ENCODE results near the gene RAPGEF5. TPM values are rescaled to one million over a fixed set of nuclear protein-coding genes. Genes with fewer than 3 reads are reported as not detected.

Gene RAPGEF5
- polyA plus RNA-seq, 2 donors = 6.6 to 6.7 TPM

DNA sequence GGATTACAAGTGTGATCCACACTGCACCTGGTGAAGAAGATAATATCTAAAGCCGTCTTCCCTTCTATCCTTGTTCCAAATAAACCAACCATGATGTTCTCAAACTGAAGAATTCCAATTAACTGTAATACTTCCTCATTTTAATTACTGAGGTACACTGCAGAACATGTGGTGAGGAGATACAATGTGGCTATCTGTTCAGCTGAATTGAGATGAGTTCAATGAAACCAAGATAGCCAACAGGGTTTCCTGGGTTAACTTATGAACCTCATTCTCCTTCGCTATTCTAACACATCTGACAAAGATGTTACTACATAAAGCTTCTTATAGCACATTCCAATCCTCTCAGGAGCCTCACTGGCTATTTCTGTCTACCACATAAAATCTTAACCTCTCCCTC lies 75.5 kb downstream of the RAPGEF5 start:
- peaks cover 0 to 2% of the 10 kb centered on the region in 2 donors for H3K36me3 ChIP-seq (ENCODE audit: control insufficient read depth in 2 of 2, insufficient read depth in 2 of 2, low read length in 1 of 2)
- H3K4me1 ChIP-seq (ENCODE audit: control insufficient read depth in 2 of 2, insufficient read depth in 2 of 2, low read length in 1 of 2) = no peaks in the 10 kb centered on the region
- 89 to 95% methylated on average over 2 of the region's 2 CpGs for WGBS, 2 donors
- H3K27ac ChIP-seq (ENCODE audit: low read depth in 2 of 2, low read length in 1 of 2) = no peak overlapping the region
- no peaks in the 10 kb centered on the region for H3K27me3 ChIP-seq (ENCODE audit: control insufficient read depth in 1 of 2, insufficient read depth in 2 of 2, low read length in 2 of 2)
- H3K4me3 ChIP-seq (ENCODE audit: low read depth in 1 of 2, low read length in 2 of 2) = no peak overlapping the region
- no peaks in the 10 kb centered on the region for H3K9me3 ChIP-seq (ENCODE audit: control insufficient read depth in 2 of 2, insufficient read depth in 1 of 2, low read depth in 1 of 2, low read length in 1 of 2)

DNA sequence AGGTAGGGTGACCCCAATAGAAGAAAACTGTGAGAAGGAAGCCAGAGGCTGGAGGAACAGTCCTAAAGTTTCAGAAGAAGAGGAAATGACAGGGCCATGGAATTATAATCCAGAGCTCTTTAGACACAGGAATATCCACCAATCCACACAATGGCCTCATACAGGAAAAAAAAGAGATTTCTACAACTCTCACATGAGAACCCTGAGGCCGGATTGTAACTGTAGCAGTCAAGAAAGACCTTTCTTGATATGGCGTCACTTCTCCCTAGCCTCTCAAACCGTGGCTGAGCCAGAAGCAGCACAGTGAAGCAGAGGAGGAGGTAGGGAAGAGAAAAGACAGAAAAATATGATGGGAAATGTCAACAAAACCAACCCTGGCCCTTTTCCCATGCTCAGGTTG lies 76.9 kb downstream of the RAPGEF5 start:
- H3K4me3 ChIP-seq (ENCODE audit: low read depth in 1 of 2, low read length in 2 of 2) = no peak overlapping the region
- H3K27ac ChIP-seq (ENCODE audit: low read depth in 2 of 2, low read length in 1 of 2) = no peak overlapping the region
- H3K4me1 ChIP-seq (ENCODE audit: control insufficient read depth in 2 of 2, insufficient read depth in 2 of 2, low read length in 1 of 2) = no peaks in the 10 kb centered on the region
- H3K9me3 ChIP-seq (ENCODE audit: control insufficient read depth in 2 of 2, insufficient read depth in 1 of 2, low read depth in 1 of 2, low read length in 1 of 2) = no peaks in the 10 kb centered on the region
- WGBS, 2 donors = 81 to 82% methylated on average over 3 of the region's 3 CpGs
- H3K27me3 ChIP-seq (ENCODE audit: control insufficient read depth in 1 of 2, insufficient read depth in 2 of 2, low read length in 2 of 2) = no peaks in the 10 kb centered on the region
- peaks cover 0 to 2% of the 10 kb centered on the region in 2 donors for H3K36me3 ChIP-seq (ENCODE audit: control insufficient read depth in 2 of 2, insufficient read depth in 2 of 2, low read length in 1 of 2)

DNA sequence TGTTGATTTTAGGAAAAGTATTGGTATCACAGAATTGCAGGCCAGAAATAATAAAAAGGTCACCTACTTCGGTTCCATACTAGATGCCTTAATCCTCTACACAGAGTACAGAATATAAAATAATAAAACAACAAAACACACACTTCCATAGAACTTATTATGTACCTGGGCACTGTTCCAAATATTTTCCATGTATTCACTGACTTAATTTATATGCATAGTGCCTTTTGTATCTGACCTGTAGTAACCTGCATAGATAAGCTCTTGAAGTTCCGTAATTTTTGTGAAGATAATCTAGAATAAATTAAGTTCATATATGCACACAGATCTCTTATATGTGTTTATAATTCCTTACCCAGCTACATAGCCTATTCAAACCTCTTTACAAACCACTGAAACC lies 78.3 kb downstream of the RAPGEF5 start:
- Histone ChIP-seq H3K36me3 (ENCODE audit: control insufficient read depth in 2 of 2, insufficient read depth in 2 of 2, low read length in 1 of 2) (peaks cover 0 to 2% of the 10 kb centered on the region in 2 donors), H3K4me1 (ENCODE audit: control insufficient read depth in 2 of 2, insufficient read depth in 2 of 2, low read length in 1 of 2) (no peaks in the 10 kb centered on the region), H3K27ac (ENCODE audit: low read depth in 2 of 2, low read length in 1 of 2) (no peak overlapping the region), H3K27me3 (ENCODE audit: control insufficient read depth in 1 of 2, insufficient read depth in 2 of 2, low read length in 2 of 2) (no peaks in the 10 kb centered on the region), H3K9me3 (ENCODE audit: control insufficient read depth in 2 of 2, insufficient read depth in 1 of 2, low read depth in 1 of 2, low read length in 1 of 2) (no peaks in the 10 kb centered on the region), H3K4me3 (ENCODE audit: low read depth in 1 of 2, low read length in 2 of 2) (no peak overlapping the region)
- 50 to 64% methylated on average over 2 of the region's 2 CpGs for WGBS, 2 donors

DNA sequence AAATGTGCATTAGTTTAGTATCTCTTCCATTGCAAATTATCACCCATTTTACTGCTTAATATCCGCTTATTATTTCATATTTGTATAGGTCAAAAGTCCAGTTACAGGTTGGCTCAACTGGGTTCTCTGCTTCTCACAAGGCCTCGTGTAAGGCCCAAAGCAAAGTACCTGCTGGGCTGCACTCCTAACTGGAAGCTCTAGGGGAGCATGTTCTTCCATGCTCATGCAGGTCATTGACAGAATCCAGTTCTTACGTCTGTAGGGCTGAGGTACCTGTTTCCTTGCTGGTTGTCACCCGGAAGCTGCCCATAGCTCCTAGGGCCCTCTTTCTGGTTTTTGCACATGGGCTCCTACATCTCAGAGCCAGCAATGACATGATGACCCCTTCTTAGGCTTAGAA lies 79.6 kb downstream of the RAPGEF5 start:
- peaks cover 0 to 2% of the 10 kb centered on the region in 2 donors for H3K36me3 ChIP-seq (ENCODE audit: control insufficient read depth in 2 of 2, insufficient read depth in 2 of 2, low read length in 1 of 2)
- no peaks in the 10 kb centered on the region for H3K4me1 ChIP-seq (ENCODE audit: control insufficient read depth in 2 of 2, insufficient read depth in 2 of 2, low read length in 1 of 2)
- no peaks in the 10 kb centered on the region for H3K27me3 ChIP-seq (ENCODE audit: control insufficient read depth in 1 of 2, insufficient read depth in 2 of 2, low read length in 2 of 2)
- no peak overlapping the region for H3K27ac ChIP-seq (ENCODE audit: low read depth in 2 of 2, low read length in 1 of 2)
- no peaks in the 10 kb centered on the region for H3K9me3 ChIP-seq (ENCODE audit: control insufficient read depth in 2 of 2, insufficient read depth in 1 of 2, low read depth in 1 of 2, low read length in 1 of 2)
- H3K4me3 ChIP-seq (ENCODE audit: low read depth in 1 of 2, low read length in 2 of 2) = no peak overlapping the region
- 96 to 97% methylated on average over 4 of the region's 4 CpGs for WGBS, 2 donors

GRCh38 chr7:22275661-22276060 lies 81.3 kb downstream of the RAPGEF5 start:
- H3K27ac ChIP-seq (ENCODE audit: low read depth in 2 of 2, low read length in 1 of 2) = no peak overlapping the region
- H3K27me3 ChIP-seq (ENCODE audit: control insufficient read depth in 1 of 2, insufficient read depth in 2 of 2, low read length in 2 of 2) = no peaks in the 10 kb centered on the region
- no peaks in the 10 kb centered on the region for H3K9me3 ChIP-seq (ENCODE audit: control insufficient read depth in 2 of 2, insufficient read depth in 1 of 2, low read depth in 1 of 2, low read length in 1 of 2)
- no peak overlapping the region for H3K4me3 ChIP-seq (ENCODE audit: low read depth in 1 of 2, low read length in 2 of 2)
- H3K36me3 ChIP-seq (ENCODE audit: control insufficient read depth in 2 of 2, insufficient read depth in 2 of 2, low read length in 1 of 2) = peaks cover 0 to 2% of the 10 kb centered on the region in 2 donors
- WGBS, 2 donors = 82 to 86% methylated on average over 2 of the region's 2 CpGs
- no peaks in the 10 kb centered on the region for H3K4me1 ChIP-seq (ENCODE audit: control insufficient read depth in 2 of 2, insufficient read depth in 2 of 2, low read length in 1 of 2)

DNA sequence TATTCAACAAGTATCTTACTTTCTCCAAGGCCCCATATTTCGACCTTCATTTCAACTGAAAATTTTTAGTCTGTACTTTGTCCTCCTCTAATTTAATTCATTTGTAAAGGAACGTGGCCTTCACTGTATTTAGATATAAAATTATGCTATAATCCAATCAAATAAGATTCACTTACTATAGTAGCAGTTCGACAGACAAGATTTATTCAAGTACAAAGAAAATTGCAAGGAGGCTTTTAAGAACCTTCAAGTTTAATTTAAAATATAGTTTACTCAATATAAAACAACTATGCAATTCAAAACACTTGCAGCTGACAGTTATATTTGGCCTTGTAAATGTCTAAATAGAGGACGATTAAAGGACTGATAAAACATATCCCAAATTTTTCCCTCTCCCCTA lies 85.6 kb downstream of the RAPGEF5 start:
- Histone ChIP-seq H3K4me1 (ENCODE audit: control insufficient read depth in 2 of 2, insufficient read depth in 2 of 2, low read length in 1 of 2) (no peaks in the 10 kb centered on the region), H3K27ac (ENCODE audit: low read depth in 2 of 2, low read length in 1 of 2) (no peak overlapping the region), H3K4me3 (ENCODE audit: low read depth in 1 of 2, low read length in 2 of 2) (no peak overlapping the region), H3K36me3 (ENCODE audit: control insufficient read depth in 2 of 2, insufficient read depth in 2 of 2, low read length in 1 of 2) (peaks cover 0 to 2% of the 10 kb centered on the region in 2 donors), H3K9me3 (ENCODE audit: control insufficient read depth in 2 of 2, insufficient read depth in 1 of 2, low read depth in 1 of 2, low read length in 1 of 2) (no peaks in the 10 kb centered on the region), H3K27me3 (ENCODE audit: control insufficient read depth in 1 of 2, insufficient read depth in 2 of 2, low read length in 2 of 2) (no peaks in the 10 kb centered on the region)
- 74 to 82% methylated on average over 4 of the region's 4 CpGs for WGBS, 2 donors

- Histone ChIP-seq H3K9me3 (ENCODE audit: control insufficient read depth in 2 of 2, insufficient read depth in 1 of 2, low read depth in 1 of 2, low read length in 1 of 2) (no peaks in the 10 kb centered on the region), H3K36me3 (ENCODE audit: control insufficient read depth in 2 of 2, insufficient read depth in 2 of 2, low read length in 1 of 2) (peaks cover 0 to 2% of the 10 kb centered on the region in 2 donors), H3K4me3 (ENCODE audit: low read depth in 1 of 2, low read length in 2 of 2) (no peak overlapping the region), H3K4me1 (ENCODE audit: control insufficient read depth in 2 of 2, insufficient read depth in 2 of 2, low read length in 1 of 2) (no peaks in the 10 kb centered on the region), H3K27me3 (ENCODE audit: control insufficient read depth in 1 of 2, insufficient read depth in 2 of 2, low read length in 2 of 2) (no peaks in the 10 kb centered on the region), H3K27ac (ENCODE audit: low read depth in 2 of 2, low read length in 1 of 2) (no peak overlapping the region)
These were observed 86.6 kb downstream of the RAPGEF5 start for GRCh38 chr7:22270371-22270770.

- Histone ChIP-seq H3K4me1 (ENCODE audit: control insufficient read depth in 2 of 2, insufficient read depth in 2 of 2, low read length in 1 of 2) (no peaks in the 10 kb centered on the region), H3K4me3 (ENCODE audit: low read depth in 1 of 2, low read length in 2 of 2) (no peak overlapping the region), H3K9me3 (ENCODE audit: control insufficient read depth in 2 of 2, insufficient read depth in 1 of 2, low read depth in 1 of 2, low read length in 1 of 2) (no peaks in the 10 kb centered on the region), H3K27ac (ENCODE audit: low read depth in 2 of 2, low read length in 1 of 2) (no peak overlapping the region), H3K36me3 (ENCODE audit: control insufficient read depth in 2 of 2, insufficient read depth in 2 of 2, low read length in 1 of 2) (peaks cover 0 to 2% of the 10 kb centered on the region in 2 donors), H3K27me3 (ENCODE audit: control insufficient read depth in 1 of 2, insufficient read depth in 2 of 2, low read length in 2 of 2) (no peaks in the 10 kb centered on the region)
- WGBS, 2 donors = 60 to 68% methylated on average over 3 of the region's 3 CpGs
These were observed 87.0 kb downstream of the RAPGEF5 start for GRCh38 chr7:22269963-22270362.

- WGBS, 2 donors = 65 to 76% methylated on average over 6 of the region's 6 CpGs
- no peak overlapping the region for H3K27ac ChIP-seq (ENCODE audit: low read depth in 2 of 2, low read length in 1 of 2)
These were observed 88.0 kb downstream of the RAPGEF5 start for GRCh38 chr7:22268884-22269421.

DNA sequence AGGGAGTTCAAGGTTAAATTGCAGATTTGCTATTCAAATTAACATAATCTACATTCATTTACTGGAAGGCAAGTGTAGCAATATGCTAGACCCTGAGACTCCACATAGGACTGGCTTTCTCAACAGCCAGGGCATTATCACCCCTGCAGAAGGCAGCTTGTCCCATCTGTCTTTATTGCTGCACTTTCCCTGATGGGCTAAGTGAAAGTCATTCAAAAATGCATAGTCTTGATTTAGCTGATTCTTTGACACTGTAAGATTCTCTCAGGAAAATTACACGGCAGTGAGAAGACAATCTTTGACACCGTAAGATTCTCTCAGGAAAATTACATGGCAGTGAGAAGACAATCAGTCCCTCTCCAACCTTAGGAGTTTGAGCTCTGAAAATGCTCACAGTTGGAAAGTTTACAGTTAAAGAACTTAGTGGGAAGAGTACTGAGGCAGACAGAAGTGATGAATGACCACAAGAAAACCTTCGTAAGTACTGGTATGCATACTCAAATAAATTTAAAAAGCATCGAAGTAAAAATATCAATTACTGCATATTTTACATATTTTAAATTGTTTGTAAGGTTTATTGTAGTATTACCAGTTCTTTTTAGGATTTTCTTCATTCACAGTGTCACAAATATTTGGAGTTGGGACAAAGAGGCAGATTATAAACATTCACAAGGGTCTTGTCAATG lies 88.9 kb downstream of the RAPGEF5 start:
- Histone ChIP-seq H3K4me3 (ENCODE audit: low read depth in 1 of 2, low read length in 2 of 2) (no peak overlapping the region), H3K27me3 (ENCODE audit: control insufficient read depth in 1 of 2, insufficient read depth in 2 of 2, low read length in 2 of 2) (no peaks in the 10 kb centered on the region), H3K9me3 (ENCODE audit: control insufficient read depth in 2 of 2, insufficient read depth in 1 of 2, low read depth in 1 of 2, low read length in 1 of 2) (no peaks in the 10 kb centered on the region), H3K36me3 (ENCODE audit: control insufficient read depth in 2 of 2, insufficient read depth in 2 of 2, low read length in 1 of 2) (peaks cover 0 to 2% of the 10 kb centered on the region in 2 donors), H3K27ac (ENCODE audit: low read depth in 2 of 2, low read length in 1 of 2) (no peak overlapping the region), H3K4me1 (ENCODE audit: control insufficient read depth in 2 of 2, insufficient read depth in 2 of 2, low read length in 1 of 2) (no peaks in the 10 kb centered on the region)
- 72 to 73% methylated on average over 4 of the region's 4 CpGs for WGBS, 2 donors

More at GRCh38 chr7:22268884-22269421, 88.0 kb downstream of the RAPGEF5 start:
- H3K9me3 ChIP-seq (ENCODE audit: control insufficient read depth in 2 of 2, insufficient read depth in 1 of 2, low read depth in 1 of 2, low read length in 1 of 2) = no peaks in the 10 kb centered on the region
- peaks cover 0 to 2% of the 10 kb centered on the region in 2 donors for H3K36me3 ChIP-seq (ENCODE audit: control insufficient read depth in 2 of 2, insufficient read depth in 2 of 2, low read length in 1 of 2)
- H3K4me3 ChIP-seq (ENCODE audit: low read depth in 1 of 2, low read length in 2 of 2) = no peak overlapping the region
- H3K27me3 ChIP-seq (ENCODE audit: control insufficient read depth in 1 of 2, insufficient read depth in 2 of 2, low read length in 2 of 2) = no peaks in the 10 kb centered on the region
- no peaks in the 10 kb centered on the region for H3K4me1 ChIP-seq (ENCODE audit: control insufficient read depth in 2 of 2, insufficient read depth in 2 of 2, low read length in 1 of 2)
